Measurements from ENCODE around the gene ZBTB7B.
A peak's percentile ranks its signal among the peaks of the same experiment; 100 is the strongest.

Gene ZBTB7B

DNA sequence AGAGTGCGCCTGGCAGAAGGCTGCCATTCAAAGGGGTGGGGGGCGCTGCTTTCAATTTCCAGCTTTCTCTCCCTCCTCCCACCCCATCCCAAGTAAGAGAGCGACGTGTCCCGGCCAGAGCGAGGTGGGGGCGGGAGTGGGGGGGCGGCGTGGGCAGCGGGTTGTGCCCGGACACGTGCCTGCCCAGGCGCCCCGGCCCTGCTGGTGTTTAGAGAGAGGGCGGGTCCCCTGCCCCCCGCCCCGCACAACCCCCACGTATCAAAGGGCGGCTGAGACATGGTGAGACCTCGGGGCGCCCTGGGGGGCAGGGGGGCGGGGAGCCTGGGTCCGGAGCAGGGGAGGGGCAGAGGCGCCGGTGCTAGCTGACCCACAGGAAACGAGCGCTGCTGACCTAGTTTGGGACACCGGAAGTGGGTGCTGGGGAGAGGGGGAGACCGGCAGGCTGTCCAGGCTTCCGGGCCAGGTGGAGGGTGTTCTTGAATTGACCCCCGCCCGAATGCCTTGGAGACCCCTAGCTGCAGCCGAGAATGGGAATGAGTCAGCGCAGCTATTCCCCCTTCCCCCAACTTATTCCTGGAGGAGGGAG, 1.3 kb downstream of the ZBTB7B start:
- peak; percentile 43 for DNase-seq (ENCODE audit: low read depth)
- TF ChIP-seq, protein P1, sequence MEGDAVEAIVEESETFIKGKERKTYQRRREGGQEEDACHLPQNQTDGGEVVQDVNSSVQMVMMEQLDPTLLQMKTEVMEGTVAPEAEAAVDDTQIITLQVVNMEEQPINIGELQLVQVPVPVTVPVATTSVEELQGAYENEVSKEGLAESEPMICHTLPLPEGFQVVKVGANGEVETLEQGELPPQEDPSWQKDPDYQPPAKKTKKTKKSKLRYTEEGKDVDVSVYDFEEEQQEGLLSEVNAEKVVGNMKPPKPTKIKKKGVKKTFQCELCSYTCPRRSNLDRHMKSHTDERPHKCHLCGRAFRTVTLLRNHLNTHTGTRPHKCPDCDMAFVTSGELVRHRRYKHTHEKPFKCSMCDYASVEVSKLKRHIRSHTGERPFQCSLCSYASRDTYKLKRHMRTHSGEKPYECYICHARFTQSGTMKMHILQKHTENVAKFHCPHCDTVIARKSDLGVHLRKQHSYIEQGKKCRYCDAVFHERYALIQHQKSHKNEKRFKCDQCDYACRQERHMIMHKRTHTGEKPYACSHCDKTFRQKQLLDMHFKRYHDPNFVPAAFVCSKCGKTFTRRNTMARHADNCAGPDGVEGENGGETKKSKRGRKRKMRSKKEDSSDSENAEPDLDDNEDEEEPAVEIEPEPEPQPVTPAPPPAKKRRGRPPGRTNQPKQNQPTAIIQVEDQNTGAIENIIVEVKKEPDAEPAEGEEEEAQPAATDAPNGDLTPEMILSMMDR (conservative IDR thresholded peaks at IDR 0.05; ENCODE audit: control insufficient read depth, insufficient read depth, low read depth, low read length): no peak

GRCh38 chr1:155004352-155005075, 1.9 kb downstream of the ZBTB7B start:
- DNase-seq (ENCODE audit: low read depth): no peak
- H3K4me3 ChIP-seq (ENCODE audit: control insufficient read depth, low read depth, low read length): peak overlapping the region; percentile 89
- TF ChIP-seq, protein P1 (conservative IDR thresholded peaks at IDR 0.05; ENCODE audit: control insufficient read depth, insufficient read depth, low read depth, low read length): no peak

More for the DNA sequence above, 1.3 kb downstream of the ZBTB7B start:
- H3K4me3 ChIP-seq (ENCODE audit: control insufficient read depth, low read depth, low read length): peak overlapping the region; percentile 89

- TF ChIP-seq, protein P1 (conservative IDR thresholded peaks at IDR 0.05; ENCODE audit: control insufficient read depth, insufficient read depth, low read depth, low read length): no peak
- H3K4me3 ChIP-seq (ENCODE audit: control insufficient read depth, low read depth, low read length): no peak overlapping the region
- no peak for DNase-seq (ENCODE audit: low read depth)
Observed at GRCh38 chr1:155005076-155006011, 2.7 kb downstream of the ZBTB7B start.

DNA sequence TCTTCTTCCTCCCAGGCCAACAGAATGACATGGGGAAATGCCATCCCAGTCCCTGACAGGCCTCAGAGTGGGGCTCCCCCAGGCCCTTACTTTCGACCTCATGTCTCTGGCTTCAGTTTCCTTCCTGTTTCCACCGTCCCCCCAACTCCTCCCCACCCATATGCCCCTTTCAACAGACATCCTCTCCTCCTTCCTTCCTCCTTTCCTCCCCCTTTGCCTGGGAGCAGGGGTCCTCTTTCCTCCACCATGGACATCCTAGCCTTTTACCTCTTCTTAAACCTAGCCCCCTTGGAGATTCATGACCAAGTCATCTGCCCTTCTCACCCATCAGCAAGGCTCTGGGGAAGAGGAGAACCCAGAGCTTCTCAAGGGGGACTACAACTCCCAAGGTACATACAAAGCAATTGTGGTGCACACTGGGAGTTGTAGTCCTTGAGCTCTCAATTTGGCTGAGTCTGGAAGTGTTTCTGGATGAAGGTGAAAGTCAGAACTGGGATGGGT, 4.0 kb downstream of the ZBTB7B start:
- TF ChIP-seq, protein P1 (conservative IDR thresholded peaks at IDR 0.05; ENCODE audit: control insufficient read depth, insufficient read depth, low read depth, low read length): no peak
- DNase-seq (ENCODE audit: low read depth): no peak
- no peak overlapping the region for H3K4me3 ChIP-seq (ENCODE audit: control insufficient read depth, low read depth, low read length)

DNA sequence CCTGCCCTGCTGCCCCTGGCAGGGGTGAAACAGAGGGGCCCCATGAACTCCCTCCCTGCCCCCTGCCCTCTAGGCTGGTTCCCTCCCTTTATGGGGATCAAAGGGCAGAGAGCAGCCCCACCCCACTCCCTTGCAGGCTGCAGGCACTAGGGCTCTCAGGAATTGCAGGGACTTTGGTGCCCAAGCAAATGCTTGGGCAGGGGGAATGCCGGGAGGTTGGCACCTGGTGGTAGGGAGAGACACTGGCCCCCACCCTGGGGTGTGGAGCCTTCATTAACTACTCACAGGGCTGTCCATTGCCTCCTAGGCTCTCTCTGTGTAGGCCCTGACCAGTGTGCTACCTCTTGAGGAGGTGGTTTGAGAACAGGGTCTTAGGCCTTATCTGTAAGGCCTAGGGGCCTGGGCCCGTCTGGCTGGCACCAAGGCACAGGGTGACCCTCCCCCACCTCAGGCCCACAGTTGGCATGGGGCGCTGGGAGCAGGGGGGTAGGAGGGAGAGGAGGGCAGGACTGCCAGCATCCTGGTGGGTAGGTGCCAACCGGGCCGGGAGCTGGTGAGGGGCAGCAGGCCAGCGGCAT, 4.7 kb downstream of the ZBTB7B start:
- TF ChIP-seq, protein P1 (conservative IDR thresholded peaks at IDR 0.05; ENCODE audit: control insufficient read depth, insufficient read depth, low read depth, low read length): no peak
- no peak for DNase-seq (ENCODE audit: low read depth)
- H3K4me3 ChIP-seq (ENCODE audit: control insufficient read depth, low read depth, low read length): no peak overlapping the region

All from fibroblast of mammary gland (primary cell).